Measurements from ENCODE around the gene MRAP2. TPM values are rescaled to one million over a fixed set of nuclear protein-coding genes. Genes with fewer than 3 reads are reported as not detected.
"Not testable (repeated sequence)": the region's sequence is repeated elsewhere in the genome, so short reads cannot be mapped to it uniquely, and the experiment has no call there.

The MRAP2 gene
- total RNA-seq, 1 experiment from 2014 or later: 0.07 TPM

GRCh38 chr6:84118191-84118590, 84.6 kb downstream of the MRAP2 start:
- intact Hi-C loops (cut with micrococcal nuclease): no loop called here
- no peak for ATAC-seq
- Histone ChIP-seq H3K27me3 (ENCODE audit: low read length) (no peaks in the 10 kb centered on the region), H2AFZ (ENCODE audit: low read length) (no peak overlapping the region), H3K27ac (ENCODE audit: low read length) (no peak overlapping the region), H3K9ac (ENCODE audit: low read length) (no peak overlapping the region), H3K9me2 (replicated peaks; ENCODE audit: low read length) (no peaks in the 10 kb centered on the region), H3K4me3 (ENCODE audit: low read length) (no peak overlapping the region), H3K9me3 (ENCODE audit: low read length) (no peaks in the 10 kb centered on the region), H3K4me1 (ENCODE audit: insufficient read depth, low read length) (no peaks in the 10 kb centered on the region), H4K20me1 (ENCODE audit: low read length) (no peaks in the 10 kb centered on the region), H3K79me2 (ENCODE audit: low read length) (no peaks in the 10 kb centered on the region), H3K36me3 (ENCODE audit: low read depth, low read length) (no peaks in the 10 kb centered on the region), H3F3A (ENCODE audit: low read length, unreplicated experiment) (no peaks in the 10 kb centered on the region), H3K4me2 (ENCODE audit: low read length) (no peak overlapping the region)
- TF ChIP-seq EZH2phosphoT487 (IDR thresholded peaks at IDR 0.05; ENCODE audit: borderline replicate concordance, low read length) (no peak), EZH2 (IDR thresholded peaks at IDR 0.05; ENCODE audit: low read length, unreplicated experiment) (no peak)
- no TSS peak for BruUV-seq (replicated peaks)
- ChIA-PET POLR2A (ENCODE audit: unreplicated experiment) (no interaction called here), CTCF (no interaction called here)
- no peak for DNase-seq

DNA sequence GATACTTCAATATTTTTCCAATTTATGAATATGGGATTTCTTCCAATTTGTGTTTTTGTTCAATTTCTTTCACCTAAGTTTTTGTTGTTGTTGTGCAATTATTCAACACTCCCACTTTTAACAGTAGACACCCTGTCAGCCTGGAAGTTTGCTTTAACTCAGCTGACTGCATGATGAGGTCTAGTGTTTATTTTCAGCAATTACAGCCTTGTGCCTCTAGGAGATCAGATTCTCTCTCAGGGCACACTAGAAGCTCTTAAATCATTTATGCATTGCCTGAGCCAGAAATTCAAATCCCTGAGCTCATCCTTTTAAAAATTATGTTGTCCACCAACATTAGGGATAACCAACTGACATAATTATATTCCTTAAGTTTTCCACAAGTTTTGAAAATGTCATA, 85.7 kb downstream of the MRAP2 start:
- Histone ChIP-seq H3K9me3 (ENCODE audit: low read length) (no peaks in the 10 kb centered on the region), H3K9me2 (replicated peaks; ENCODE audit: low read length) (no peaks in the 10 kb centered on the region), H3K9ac (ENCODE audit: low read length) (no peak overlapping the region), H3K27me3 (ENCODE audit: low read length) (no peaks in the 10 kb centered on the region), H3K36me3 (ENCODE audit: low read depth, low read length) (no peaks in the 10 kb centered on the region), H3F3A (ENCODE audit: low read length, unreplicated experiment) (no peaks in the 10 kb centered on the region), H3K4me3 (ENCODE audit: low read length) (no peak overlapping the region), H3K4me1 (ENCODE audit: insufficient read depth, low read length) (no peaks in the 10 kb centered on the region), H3K4me2 (ENCODE audit: low read length) (no peak overlapping the region), H3K27ac (ENCODE audit: low read length) (no peak overlapping the region), H3K79me2 (ENCODE audit: low read length) (no peaks in the 10 kb centered on the region), H4K20me1 (ENCODE audit: low read length) (no peaks in the 10 kb centered on the region), H2AFZ (ENCODE audit: low read length) (no peak overlapping the region)
- DNase-seq (peak; percentile 2), ATAC-seq (0 out of 2 replicates have a peak, but pooled peaks have one; percentile 27)
- intact Hi-C loops (cut with micrococcal nuclease): no loop called here
- BruUV-seq (replicated peaks): no TSS peak
- TF ChIP-seq CTCF (conservative IDR thresholded peaks at IDR 0.05; ENCODE audit: low read depth, low read length): peak; percentile 37
- no peak for TF ChIP-seq EZH2phosphoT487 (IDR thresholded peaks at IDR 0.05; ENCODE audit: borderline replicate concordance, low read length)
- POLR2A ChIA-PET (ENCODE audit: unreplicated experiment): no interaction called here
- CTCF ChIA-PET: no interaction called here

DNA sequence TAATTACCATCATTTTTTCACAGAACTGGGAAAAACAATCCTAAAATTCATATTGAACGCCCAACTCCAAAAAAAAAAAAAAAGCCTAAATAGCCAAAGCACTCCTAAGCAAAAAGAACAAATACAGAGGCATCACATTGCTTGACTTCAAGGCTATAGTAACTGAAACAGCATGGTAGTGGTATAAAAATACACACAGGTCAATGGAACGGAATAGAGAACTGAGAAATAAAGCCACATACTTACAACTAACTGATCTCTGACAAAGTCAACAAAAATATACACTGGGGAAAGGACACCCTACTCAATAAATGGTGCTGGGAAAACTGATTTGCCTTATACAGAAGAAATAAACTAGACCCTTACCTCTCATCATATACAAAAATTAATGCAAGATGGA, 89.6 kb downstream of the MRAP2 start:
- Histone ChIP-seq H3K79me2 (ENCODE audit: low read length) (no peaks in the 10 kb centered on the region), H3K4me1 (ENCODE audit: insufficient read depth, low read length) (no peaks in the 10 kb centered on the region), H3K4me3 (ENCODE audit: low read length) (no peak overlapping the region), H3F3A (ENCODE audit: low read length, unreplicated experiment) (no peaks in the 10 kb centered on the region), H3K9me2 (replicated peaks; ENCODE audit: low read length) (no peaks in the 10 kb centered on the region), H3K27ac (ENCODE audit: low read length) (no peak overlapping the region), H3K4me2 (ENCODE audit: low read length) (no peak overlapping the region), H3K27me3 (ENCODE audit: low read length) (no peaks in the 10 kb centered on the region), H3K36me3 (ENCODE audit: low read depth, low read length) (no peaks in the 10 kb centered on the region), H3K9ac (ENCODE audit: low read length) (no peak overlapping the region), H4K20me1 (ENCODE audit: low read length) (no peaks in the 10 kb centered on the region), H3K9me3 (ENCODE audit: low read length) (no peaks in the 10 kb centered on the region), H2AFZ (ENCODE audit: low read length) (no peak overlapping the region)
- TF ChIP-seq EZH2 (IDR thresholded peaks at IDR 0.05; ENCODE audit: low read length, unreplicated experiment) (no peak), EZH2phosphoT487 (IDR thresholded peaks at IDR 0.05; ENCODE audit: borderline replicate concordance, low read length) (no peak)
- no TSS peak for BruUV-seq (replicated peaks)
- ChIA-PET CTCF (no interaction called here), POLR2A (ENCODE audit: unreplicated experiment) (no interaction called here)
- ATAC-seq (no peak), DNase-seq (no peak)
- intact Hi-C loops (cut with micrococcal nuclease): no loop called here

- ATAC-seq: not testable (repeated sequence)
These were observed 96.0 kb downstream of the MRAP2 start for GRCh38 chr6:84129588-84129987.

GRCh38 chr6:84133385-84133784, 99.8 kb downstream of the MRAP2 start:
- H3K9me3 ChIP-seq (ENCODE audit: low read length); H4K20me1 ChIP-seq (ENCODE audit: low read length); H3K9ac ChIP-seq (ENCODE audit: low read length); H3K36me3 ChIP-seq (ENCODE audit: low read depth, low read length); H3K4me1 ChIP-seq (ENCODE audit: insufficient read depth, low read length); H3K27me3 ChIP-seq (ENCODE audit: low read length); DNase-seq; POLR2A ChIA-PET (ENCODE audit: unreplicated experiment); BruUV-seq (replicated peaks); H3K4me2 ChIP-seq (ENCODE audit: low read length); H2AFZ ChIP-seq (ENCODE audit: low read length); H3F3A ChIP-seq (ENCODE audit: low read length, unreplicated experiment); ATAC-seq; intact Hi-C loops (cut with micrococcal nuclease); CTCF ChIA-PET; H3K4me3 ChIP-seq (ENCODE audit: low read length); H3K9me2 ChIP-seq (replicated peaks; ENCODE audit: low read length); H3K27ac ChIP-seq (ENCODE audit: low read length); H3K79me2 ChIP-seq (ENCODE audit: low read length): not testable (repeated sequence)

More at GRCh38 chr6:84129588-84129987, 96.0 kb downstream of the MRAP2 start:
- H3F3A ChIP-seq (ENCODE audit: low read length, unreplicated experiment); H3K36me3 ChIP-seq (ENCODE audit: low read depth, low read length); H3K9me2 ChIP-seq (replicated peaks; ENCODE audit: low read length); H3K4me2 ChIP-seq (ENCODE audit: low read length); H3K27me3 ChIP-seq (ENCODE audit: low read length); H3K9ac ChIP-seq (ENCODE audit: low read length); BruUV-seq (replicated peaks); H3K9me3 ChIP-seq (ENCODE audit: low read length); H3K4me1 ChIP-seq (ENCODE audit: insufficient read depth, low read length); H4K20me1 ChIP-seq (ENCODE audit: low read length); DNase-seq; CTCF ChIA-PET; intact Hi-C loops (cut with micrococcal nuclease); H3K27ac ChIP-seq (ENCODE audit: low read length); POLR2A ChIA-PET (ENCODE audit: unreplicated experiment); H2AFZ ChIP-seq (ENCODE audit: low read length); H3K4me3 ChIP-seq (ENCODE audit: low read length); H3K79me2 ChIP-seq (ENCODE audit: low read length): not testable (repeated sequence)

Measured in PC-3 (cell line).